Measurements from ENCODE around the gene LEMD2. TPM values are rescaled to one million over a fixed set of nuclear protein-coding genes. Genes with fewer than 3 reads are reported as not detected.

Gene LEMD2
- total RNA-seq, 2 experiments from 2014 or later = 45.6 to 48.1 TPM

DNA sequence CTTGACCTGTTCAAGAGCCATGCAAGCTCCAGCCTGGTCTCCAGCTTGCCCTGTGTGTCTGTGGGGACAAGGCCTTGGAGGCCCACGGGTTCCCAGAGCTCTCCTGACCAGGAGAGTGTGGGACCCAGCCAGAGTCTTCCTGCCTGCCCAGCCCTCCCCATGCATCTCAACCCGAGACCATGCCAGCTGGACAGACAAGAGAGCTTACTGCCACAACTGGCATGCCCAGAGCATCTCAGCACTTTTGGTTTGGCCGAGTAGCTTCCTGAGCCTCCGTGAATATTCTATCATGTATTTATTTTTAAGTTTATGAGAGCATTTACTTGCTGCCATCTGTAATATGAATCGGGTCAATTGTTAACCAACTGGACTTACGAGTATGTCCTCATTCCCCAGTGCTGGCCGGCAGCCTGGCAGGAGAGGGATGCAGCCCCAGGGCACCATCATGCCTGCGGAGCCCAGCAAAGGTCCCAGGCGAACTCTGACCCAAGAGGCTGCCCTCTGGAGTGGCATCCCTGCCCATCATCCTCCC lies 57.1 kb downstream of the LEMD2 start:
- ChIA-PET CTCF (interaction anchor here (1.2 kb wide), 1 partner anchor 10 kb away, joined by 3 read pairs; no protein-coding TSS in a partner anchor), POLR2A (no interaction called here)

DNA sequence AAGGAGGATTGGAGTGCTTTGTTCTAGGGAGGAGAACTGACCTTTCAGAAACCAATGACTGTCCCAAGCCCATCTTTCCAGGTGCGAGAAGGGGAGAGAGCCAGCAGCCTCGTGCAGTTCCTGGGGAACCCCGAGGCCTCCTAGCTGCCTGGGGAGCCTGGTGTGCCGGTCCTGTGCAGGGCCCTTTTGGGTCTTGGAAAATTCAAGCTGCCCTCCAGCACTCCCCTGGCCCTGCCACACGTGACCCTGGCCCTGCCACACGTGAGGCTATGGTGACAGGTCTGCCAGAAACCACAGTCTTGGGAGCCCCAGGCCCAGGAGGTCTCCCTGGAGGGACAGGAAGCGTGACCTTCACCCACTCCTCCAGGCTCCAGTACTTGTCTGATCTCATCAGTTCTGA lies 57.9 kb downstream of the LEMD2 start:
- ChIA-PET CTCF (interaction anchor here (1.2 kb wide), 1 partner anchor 9 kb away, joined by 3 read pairs; no protein-coding TSS in a partner anchor), POLR2A (no interaction called here)

DNA sequence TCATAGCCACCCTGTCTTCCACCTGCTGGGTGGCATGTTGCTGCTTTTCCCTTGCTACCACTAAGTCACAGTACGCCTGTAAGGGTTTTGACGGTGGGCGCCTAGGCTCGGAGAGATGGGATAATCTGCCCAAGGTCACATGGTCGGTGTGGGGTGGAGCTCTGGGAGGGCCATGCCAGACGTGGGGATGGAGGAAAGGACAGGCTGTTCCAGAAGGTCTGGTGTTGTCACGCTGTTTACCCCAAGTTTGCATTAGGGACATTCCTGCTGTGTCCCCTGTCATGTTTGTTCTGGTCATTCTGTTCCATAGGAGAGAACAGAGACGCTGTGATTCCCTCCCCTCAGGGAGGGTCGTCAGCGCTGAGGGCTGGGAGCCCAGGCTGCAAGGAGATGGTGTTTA lies 58.3 kb downstream of the LEMD2 start:
- POLR2A ChIA-PET = no interaction called here
- CTCF ChIA-PET = interaction anchor here (1.2 kb wide), 1 partner anchor 9 kb away, joined by 3 read pairs; no protein-coding TSS in a partner anchor

DNA sequence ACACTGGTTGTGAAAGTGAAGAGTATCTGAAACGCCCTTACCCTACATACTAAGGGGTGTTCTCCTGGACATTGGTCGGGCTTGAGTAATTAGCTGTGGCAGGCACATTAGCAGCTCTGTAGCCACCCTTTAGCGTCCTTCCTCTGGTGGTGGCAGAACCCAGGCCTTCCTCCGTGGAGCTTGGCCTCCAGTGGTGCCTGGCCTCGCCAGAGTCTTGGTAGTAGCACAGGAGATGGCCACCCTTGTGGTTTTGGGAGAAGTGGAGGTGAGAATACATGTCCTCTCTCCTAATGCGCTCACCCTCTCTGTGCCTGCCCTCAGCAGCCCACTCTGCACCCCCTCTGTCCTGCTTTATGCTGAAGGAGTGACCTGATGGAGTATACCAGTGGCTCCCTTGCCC lies 59.9 kb downstream of the LEMD2 start:
- POLR2A ChIA-PET = no interaction called here
- CTCF ChIA-PET = interaction anchor here (1.0 kb wide), 1 partner anchor 15 kb away, joined by 3 read pairs; no protein-coding TSS in a partner anchor

DNA sequence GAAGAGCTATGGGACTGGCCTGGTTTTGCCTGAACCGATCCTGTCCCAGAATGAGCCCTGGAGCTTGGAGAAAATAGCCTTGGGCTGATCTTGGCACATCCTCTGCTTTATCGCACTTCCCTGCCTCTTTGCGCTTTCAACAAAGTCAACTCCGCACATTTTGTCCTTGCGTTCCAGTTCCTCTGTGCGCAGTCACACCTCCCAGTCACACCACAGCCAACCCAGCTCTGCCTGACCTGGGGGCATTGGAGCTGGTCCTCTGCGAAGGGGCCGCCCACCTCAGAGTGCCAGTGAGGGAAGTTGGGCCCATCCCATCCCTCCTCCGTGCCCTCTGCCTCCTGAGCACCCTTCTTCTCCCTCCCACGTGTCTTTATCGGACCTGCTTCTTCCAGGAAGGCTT lies 60.5 kb downstream of the LEMD2 start:
- ChIA-PET CTCF (interaction anchor here (1.0 kb wide), 1 partner anchor 16 kb away, joined by 3 read pairs; no protein-coding TSS in a partner anchor), POLR2A (no interaction called here)

DNA sequence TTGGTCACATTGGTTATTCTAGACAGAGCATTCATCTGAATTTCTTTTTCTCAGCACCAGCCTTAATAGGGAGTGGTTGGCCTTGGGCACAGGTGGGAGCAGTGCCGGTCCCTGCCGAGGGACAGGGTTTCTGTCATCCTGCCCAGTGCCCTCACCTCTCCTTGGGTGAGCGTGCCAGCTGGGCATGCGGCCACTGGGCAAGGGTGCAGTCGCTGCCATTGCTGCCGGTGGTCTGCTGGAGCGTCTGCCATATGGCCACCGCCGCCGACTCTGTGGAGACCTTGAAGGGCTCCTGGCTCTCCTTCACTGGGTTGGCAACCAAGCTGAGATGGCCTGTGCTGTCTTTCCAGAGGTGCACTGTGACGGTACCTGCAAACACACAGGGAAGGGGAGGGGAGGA lies 61.0 kb downstream of the LEMD2 start:
- CTCF ChIA-PET = no interaction called here
- POLR2A ChIA-PET = no interaction called here

DNA sequence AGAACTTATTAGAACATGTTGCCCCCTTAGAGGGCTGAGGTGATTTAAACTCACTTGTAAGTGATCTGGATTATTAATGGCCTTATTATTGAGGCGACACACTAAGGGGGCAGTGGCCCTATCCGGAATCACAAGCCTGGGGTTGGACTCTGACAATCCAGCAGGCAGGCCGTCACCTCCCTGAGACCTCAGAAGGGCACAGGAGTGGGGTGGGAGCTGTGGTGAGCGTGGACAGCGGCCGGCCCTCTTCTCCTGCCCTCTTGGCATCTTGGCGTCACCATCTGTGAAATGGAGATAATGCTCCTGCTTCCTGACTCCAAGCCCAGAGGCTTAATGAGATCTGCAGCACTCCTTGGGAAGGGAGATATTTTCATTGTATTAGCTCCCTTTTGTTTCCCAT lies 61.8 kb downstream of the LEMD2 start:
- ChIA-PET POLR2A (no interaction called here), CTCF (no interaction called here)

DNA sequence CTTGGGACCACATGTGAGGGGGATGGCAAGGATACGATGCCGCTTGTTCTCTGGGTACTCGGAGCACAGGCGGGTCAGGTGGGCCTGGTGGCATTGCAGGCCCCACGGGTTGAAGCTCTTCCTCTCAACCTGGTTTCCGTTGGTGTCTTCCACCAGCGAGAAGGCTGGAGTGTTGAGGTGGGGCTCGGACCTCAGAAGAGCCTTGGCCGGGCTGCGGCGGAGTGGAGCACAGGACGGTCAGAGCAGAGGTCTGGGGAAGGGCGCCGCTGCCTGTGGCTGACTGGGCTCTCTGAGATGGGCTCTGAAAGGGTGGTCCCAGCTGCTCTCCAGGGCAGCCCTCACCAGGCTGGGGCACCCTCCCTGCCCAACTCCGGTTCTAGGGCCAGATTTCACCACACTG lies 62.2 kb downstream of the LEMD2 start:
- ChIA-PET POLR2A (no interaction called here), CTCF (no interaction called here)

DNA sequence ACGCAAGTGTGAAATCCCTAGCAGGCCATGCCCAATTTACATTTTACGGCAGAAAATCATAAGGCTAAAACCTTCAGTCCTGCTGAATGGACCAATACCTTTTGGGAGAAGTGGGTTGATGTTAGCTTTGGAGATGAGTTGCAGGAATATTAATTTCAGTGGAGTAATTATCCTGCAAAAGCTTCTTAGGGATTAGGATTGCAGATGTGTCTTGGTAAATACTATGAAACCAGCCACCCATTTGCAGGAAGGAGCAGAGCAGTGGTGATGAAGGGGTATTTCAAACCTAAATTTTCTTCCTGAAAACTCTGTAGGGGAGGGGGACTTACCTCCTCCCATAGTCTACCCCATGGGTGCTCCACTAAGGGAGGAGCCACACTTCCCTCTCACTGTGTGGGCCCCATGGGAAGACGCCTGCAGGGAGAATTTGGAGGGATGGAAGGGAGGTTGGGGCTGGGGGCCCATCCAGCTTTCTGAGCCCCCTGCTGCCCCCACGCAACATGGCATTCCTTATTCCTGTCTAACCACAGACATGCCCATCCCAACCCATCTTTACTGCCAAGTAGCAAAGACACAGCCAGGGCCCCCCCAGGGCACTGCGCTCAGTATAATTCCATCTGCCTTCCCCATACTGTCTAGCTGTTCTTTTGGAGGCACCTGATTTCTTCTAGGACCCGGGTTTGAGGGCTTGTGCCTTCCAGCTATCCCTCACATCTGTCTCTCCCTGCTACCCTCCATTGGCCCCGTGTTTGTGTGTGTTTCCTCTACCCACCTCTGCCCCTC lies 62.8 kb downstream of the LEMD2 start:
- CTCF ChIA-PET = no interaction called here
- POLR2A ChIA-PET = interaction anchor here (0.6 kb wide), 1 partner anchor 30 kb away, joined by 3 read pairs; no protein-coding TSS in a partner anchor

DNA sequence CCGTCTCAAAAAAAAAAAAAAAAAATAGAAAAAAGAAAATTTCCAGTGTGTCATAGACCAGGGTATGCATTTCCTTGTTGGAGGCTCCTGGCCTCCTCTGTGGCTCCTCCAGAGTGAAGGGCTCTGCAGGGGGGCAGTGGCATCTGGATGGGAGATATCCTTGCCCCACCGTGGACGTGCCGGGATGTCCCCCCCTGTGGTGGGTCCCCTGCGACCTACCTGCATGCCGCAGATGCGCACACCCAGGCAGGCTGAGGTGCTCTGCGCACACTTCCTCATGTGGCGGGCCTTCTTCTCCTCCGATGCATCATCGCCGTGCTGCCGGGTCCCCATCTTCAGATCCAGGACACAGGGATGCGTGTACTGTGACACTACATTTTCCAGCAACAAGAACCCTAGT lies 63.7 kb downstream of the LEMD2 start:
- POLR2A ChIA-PET = no interaction called here
- CTCF ChIA-PET = no interaction called here

DNA sequence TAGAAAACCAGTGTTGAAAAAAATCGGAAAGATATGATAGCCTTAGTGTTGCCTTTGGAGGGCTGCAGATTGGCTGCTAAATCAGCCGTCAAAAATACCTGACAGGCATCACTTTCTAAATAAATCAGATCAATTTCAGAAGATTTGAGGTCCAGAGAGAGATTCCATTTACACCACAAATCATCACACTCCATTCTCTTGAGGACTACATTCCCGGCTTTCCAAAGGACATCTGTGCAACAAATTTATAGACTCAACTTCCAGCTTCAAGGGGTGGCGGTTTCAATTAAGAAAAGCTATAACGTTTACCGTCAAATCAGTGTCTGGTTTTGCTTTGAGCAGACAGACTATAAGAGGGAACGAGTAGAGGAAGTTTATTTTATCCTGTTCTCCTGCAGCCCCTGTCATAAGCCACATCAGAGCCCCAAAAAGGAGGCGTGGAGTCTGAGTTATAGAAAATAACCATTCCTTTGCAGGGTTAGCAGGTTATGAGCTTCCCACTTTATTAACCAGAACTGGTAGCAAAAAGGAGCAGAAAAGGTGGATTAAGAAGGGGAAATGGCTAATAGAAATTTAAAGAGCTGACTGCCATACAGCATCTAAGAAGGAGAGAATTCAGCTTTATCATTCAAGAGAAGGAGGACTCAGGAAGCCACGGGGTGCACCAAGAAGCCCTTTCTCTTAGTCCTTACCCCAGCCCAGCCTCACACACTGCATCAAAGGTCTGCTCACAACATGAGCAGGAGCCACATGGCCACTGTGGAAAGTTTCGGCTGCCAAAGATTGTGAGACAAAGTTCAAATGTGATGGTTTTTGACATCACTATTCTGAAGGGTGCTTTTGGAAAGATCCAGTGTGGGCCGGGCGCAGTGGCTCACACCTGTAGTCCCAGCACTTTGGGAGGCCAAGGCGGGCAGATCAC lies 64.6 kb downstream of the LEMD2 start:
- POLR2A ChIA-PET = no interaction called here
- CTCF ChIA-PET = interaction anchor here (0.5 kb wide), 1 partner anchor 44 kb away, joined by 3 read pairs; no protein-coding TSS in a partner anchor

DNA sequence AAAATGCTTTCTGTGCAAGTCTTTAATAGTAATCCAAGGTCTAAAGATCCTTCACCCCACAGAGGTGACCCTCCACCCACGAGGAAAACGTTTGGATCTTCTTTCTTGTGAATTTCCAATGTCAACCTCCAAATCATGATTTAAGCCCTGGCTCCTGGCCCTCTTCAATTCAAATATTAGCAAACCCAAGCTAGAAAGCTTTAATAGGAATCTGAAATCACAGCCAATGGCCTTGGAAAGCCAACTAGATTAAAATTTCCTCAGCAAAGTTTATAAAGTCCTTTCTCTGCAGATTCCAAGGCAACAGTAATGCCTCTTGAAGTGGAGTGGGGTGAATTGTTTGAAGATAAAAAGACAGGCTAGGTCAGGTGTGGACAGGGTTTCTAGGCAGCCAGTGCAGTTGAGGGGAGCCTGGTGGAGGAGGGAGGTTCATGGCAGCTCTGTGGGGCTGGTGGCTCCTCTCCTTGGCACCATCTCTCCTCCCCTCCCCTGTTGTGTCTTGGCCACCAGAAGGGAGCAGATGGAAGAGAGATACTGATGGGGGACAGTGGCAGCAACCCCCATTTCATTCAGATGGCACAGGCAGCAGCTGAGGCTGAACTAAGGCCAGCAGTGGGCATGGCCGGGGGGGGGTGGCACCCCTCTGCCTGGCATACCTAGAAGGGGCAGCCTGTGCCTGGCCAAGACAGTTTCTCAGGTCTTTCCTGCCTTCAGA lies 65.4 kb downstream of the LEMD2 start:
- ChIA-PET POLR2A (no interaction called here), CTCF (interaction anchor here (1.4 to 1.9 kb wide), 2 partner anchors 12 to 23 kb away, joined by 4 to 7 read pairs; partner anchors contain the start of gene UQCC2)

DNA sequence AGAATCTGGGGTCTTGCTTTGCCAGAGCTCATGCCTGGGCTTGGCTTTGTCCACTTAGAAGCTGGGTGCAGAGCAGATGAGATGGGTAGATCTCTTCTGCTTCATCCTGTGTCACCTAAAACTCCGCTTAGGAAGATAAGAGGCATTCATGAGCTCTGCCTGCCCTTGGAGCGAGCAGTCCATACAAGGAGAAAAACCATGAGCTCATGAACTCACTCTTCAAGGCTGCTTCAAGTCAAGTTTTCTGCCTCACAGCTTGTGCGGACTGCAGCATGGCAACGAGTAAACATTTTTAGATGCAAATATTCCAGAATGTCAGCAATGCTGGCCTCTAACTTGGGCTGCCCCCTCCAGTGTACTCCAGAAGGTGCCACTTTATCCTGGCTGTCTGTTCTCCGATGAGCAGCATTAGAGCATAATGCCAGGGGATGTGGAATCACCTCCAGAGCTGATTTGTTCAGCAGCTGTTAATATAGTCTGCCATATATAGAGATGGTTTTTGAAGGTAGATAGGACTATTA lies 66.8 kb downstream of the LEMD2 start:
- CTCF ChIA-PET = interaction anchor here (1.0 to 1.9 kb wide), 3 partner anchors 9 to 22 kb away, joined by 3 to 7 read pairs (median 4); partner anchors contain the start of gene UQCC2
- POLR2A ChIA-PET = no interaction called here

DNA sequence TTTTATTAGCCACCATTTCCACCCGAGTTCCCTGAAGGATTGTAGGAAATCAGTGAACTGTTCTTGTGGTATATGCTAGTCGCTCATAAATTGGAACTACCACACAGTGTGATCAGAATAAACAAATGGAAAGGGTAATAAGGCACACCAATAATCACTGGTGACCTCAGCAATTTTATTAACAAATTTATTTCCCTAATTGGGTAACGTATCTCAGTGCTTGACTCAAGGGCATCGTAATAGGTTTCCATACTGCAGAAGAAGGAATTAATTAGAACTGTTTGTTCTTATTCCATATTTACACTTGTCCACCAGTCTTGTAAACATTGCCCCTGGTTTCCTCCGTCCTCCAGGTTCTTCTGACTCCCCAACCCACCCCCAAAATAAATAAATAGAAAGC lies 67.4 kb downstream of the LEMD2 start:
- ChIA-PET POLR2A (no interaction called here), CTCF (interaction anchor here (1.0 kb wide), 1 partner anchor 10 kb away, joined by 3 read pairs; no protein-coding TSS in a partner anchor)

Other genes with a start within 250 kb of the LEMD2 start
- gene BAK1, start 208.9 kb downstream of the LEMD2 start, total RNA-seq = 10 to 100 TPM; 45.2 to 46.3 TPM
- 10 to 100 TPM; 42.2 to 44.0 TPM for gene ITPR3, start 167.8 kb downstream of the LEMD2 start, total RNA-seq
- 100 to 1,000 TPM; 150 to 154 TPM for gene UQCC2, start 77.4 kb downstream of the LEMD2 start, total RNA-seq
- gene IP6K3, start 42.2 kb downstream of the LEMD2 start, total RNA-seq = not detected
- gene MLN, start 14.9 kb upstream of the LEMD2 start, total RNA-seq = not detected

Data from activated CD8-positive, alpha-beta memory T cell treated with anti-CD3 and anti-CD28 coated beads for 36 hours (primary cell).